NCI-H2196 (cell line): Measurements from ENCODE around the gene ELL.

Source experiments
- DNase-seq: peaks from one replicate; lab custom pipeline; 2025; ENCODE audit not compliant: unreplicated experiment; lab: John Stamatoyannopoulos, UW

ELL gene

DNA sequence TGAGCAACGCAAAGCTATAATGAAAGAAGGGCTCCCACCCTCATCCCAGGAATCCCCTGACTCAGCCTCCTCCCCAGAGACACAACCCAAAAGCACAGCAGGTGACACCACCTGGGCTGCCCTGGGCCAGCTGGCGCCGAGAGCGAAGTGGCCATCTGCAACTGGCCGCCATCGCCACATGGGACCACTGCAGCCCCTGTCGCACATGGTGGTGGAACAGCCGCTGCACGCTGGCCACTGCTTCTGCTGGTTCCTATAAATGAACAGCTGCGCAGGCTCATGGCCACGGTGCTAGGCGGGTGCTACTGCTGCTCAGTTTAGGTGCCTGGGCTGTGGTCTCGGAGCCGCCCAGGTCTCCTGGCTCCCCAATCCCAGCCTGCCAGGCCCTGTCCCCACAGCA is 72.3 kb downstream of the ELL start:
- no peak for DNase-seq

DNA sequence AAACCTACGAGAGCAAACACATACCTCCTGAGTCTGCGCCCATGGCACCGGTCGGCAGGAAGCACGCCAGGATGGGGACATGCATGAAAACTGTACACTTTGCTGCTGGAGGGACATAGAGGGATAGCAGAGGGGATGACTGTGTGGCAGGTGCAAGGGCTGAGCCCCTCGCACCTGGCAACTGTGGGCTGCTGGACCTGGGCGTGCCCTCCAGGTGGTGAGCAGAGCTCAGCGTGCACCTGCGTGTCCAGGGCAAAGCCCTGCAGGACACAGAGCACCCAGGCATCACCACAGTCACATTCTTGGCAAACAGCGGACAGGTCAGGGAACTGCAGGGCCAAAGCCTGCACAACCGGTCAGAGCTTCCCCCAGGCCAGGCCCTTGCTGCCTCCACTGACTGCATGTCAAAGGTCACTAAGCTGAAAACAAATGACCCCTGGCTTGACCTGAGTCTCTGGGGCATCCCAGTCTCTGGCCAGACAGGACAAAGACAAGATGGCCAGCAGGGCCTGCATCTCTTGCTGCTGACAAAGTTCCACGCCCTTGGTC is 75.0 kb downstream of the ELL start:
- no peak for DNase-seq

DNA sequence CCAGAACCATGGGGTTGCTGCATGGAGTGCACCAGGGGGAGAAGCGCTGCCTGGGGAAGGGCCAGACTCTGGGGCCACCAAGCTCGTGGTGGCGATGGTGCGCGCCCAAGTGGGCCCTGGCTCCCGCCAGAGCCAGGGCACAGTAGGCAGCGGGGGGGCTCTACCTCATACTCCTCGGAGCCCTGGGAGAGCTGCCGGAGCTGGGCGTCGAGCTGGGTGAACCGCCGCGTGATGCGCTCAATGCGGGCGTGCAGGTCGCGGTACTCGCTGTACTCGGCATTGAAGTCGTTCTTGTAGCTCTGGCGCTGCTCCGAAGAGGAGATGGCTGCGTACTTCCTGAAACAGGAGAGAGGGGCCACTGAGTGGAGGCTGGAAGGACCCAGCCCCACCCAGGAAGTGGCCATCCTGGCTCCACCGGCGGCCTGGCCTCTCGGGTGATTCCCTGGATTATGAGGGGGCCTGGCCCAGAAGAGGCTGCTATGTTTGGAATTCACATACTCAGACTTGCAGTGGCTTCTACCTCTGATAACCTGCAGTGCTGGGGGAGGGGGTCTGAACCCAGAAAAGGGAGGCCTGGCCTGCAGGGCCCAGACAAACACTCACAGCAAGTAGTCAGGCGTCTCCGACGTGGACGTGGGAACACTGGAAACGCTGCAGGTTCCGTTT is 75.6 kb downstream of the ELL start:
- DNase-seq, result no peak

DNA sequence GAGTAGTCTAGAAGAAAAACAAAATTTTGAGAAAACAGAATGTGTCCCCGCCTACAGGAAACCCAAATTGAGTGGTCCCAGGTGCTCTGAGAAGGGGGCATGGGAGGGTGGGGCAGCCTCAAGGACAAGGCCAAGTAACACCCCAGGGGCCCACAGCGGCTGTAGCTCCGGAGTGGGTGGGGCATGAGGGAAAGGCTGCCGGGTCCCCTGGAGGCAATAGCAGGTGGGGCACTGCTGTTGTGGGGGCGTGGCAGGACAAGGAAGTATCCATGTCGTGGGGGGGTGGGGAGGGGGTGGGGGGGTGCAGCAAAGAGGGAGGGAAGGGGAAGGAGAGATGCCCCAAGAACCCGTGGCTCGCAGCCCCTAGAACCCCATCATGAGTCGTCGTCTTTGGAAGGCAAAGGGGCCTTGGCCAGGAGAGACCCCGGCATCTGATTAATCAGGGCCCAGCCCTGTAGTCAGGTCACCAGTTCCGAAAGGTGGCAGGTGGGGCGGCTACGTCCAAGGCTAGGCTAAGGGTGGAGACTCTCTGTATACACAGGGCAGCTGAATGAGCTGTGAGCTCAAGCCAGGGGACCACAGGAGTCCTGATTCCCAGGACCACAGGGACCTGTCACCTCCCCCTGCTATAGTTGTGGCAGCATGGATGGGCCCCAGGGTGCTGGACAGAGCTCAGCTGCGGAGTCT is 76.5 kb downstream of the ELL start:
- no peak for DNase-seq

DNA sequence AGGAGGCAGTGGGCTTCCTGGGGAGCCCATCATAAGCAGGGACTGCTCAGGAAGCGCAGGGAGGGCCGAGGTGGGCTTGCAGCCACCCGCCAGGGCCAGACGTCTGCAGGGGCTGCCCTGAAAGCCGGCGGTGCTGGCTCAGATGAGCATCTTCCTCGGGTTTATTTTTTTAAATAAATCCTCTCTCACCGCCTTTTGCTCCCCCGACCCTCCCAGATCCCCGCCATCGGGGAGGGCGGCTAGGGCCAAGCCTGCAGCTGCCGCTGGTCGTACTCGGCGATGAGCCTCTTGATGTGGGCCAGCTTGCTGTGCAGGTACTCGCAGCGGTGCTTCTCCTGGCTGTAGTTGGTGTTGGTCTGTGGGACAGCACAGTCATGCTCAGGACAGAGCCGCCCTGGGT is 77.4 kb downstream of the ELL start:
- DNase-seq, result no peak

DNA sequence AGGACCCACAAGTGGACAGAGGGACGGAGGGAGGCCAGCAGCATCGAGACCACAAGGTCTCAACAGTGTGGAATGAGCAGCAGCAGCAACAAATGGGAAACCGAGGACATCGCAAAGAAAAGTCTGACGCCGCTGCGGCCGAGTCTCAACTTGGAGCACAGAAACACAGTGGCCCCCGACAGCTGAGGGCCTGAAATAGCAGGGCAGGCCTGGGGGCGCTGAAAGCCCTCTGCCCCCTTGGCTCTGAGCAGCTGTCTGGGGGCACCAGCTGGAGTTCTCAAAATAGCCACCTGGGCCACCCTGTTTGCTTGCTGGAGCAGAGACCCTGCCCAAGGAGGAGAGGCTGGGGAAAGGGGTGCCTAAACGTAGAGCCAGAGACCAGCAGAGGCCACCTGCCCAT is 78.0 kb downstream of the ELL start:
- no peak for DNase-seq

DNA sequence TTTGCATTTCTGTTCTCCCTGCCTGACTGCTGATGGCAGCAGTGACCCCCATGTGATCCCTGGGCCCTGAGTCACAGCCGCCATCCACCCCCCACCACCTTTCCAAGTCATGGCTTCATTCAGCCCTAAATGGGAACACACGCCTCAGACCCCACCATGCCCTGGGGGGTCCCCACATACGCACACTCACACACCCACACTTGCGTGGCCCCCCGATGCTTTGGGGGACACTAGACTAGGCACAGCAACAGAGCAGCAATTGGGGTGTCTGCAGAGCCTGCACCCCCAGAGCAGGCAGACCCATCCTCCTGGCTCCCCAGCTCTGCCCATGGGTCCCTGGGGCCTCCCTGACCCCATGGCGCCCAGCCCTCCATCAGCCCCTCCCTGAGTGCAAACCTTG is 78.5 kb downstream of the ELL start:
- DNase-seq, result no peak

DNA sequence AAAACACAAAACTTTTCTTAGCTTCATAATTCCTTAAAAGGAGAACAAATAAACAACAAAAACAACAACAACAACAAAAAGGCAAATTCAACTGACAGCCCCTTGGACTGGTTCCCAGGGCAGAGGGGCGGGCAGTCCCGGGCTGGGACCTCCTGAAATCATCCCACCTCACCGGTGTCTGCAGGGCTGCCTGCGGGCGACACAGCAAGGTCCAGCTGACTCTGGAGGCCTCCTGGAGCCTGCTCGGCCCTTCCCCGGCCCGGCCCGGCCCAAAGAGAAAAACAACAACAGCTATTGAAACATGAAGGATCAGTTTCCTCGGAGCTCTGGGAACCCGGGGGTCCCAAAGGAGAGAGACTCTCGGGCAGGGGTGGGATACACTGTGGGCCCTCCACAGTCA is 78.9 kb downstream of the ELL start:
- no peak for DNase-seq

DNA sequence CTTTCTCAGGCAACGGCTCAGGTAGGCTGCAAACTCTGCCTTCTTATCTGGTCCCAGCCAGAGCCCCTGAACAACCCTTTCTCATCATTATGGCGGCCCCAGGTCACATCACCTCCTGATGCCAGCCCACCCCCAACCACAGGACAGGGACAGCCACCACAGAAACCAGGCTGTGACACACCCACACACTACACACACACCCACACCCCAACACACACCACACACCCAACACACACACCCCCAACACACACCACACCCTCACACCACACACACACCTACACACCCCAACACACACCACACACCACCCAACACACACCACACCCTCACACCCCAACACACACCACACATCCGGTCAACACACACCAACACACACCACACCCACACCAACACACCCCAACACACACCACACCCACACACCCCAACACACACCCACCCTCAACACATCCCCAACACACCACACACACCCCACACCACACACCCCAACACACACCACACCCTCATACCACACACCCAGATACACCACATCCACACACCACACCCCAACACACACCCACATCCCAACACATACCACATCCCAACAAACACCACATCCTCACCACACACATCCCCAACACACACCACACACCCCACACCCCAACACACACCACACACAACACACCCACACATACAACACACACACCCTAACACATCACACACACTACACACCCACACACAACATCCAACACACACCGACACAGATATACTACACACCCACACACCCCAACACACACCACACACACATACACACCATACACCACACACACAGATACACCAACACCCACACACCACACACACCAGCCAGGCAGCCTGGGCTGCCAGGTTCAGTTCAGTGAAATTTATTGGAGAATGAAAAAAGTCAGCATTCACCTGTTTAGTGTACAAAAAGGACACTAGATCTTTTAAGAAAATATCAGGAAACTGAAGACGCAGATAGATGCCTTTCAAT is 79.8 kb downstream of the ELL start:
- DNase-seq, result no peak

DNA sequence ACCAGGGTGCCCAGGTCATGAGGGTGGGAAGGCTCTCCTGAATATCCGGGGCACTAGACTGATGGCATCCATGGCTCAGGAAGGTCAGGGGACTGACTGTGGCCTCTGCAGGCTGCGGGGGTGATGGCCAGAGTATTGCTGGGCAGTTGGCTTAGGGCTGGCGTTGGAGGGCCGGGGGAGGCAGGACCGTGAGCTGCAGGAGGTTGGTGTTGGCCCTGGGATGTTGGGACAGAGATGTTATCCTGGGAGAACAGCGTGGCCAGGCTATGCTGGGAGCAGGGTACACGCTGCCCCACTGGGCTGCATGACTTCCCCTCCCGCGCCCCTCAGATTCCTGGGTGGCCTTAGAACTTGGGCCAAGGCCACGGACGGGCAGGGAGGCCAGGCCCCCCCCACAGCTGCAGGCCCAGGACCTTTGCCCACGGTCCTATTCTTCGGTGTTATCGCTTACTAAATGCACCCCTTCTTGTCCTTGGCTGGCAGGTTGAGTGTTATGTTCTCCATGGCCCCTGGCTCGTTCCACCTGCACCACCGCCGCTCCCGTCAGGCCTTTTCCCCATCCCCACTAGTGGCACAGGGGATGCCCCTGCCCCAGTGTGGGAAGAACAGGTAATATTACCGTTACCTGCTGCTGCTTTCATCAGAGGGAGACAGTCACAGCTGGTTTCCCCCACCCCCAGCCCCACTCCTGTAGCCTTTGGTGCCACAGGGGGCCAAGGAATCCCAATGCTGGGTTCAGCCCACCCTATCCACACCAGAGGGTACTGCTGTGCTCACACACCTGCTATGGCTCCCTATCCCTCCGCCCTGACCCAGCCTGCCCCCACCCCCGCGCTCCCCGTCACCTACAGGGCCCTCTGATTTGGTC is 80.7 kb downstream of the ELL start:
- DNase-seq, result no peak

DNA sequence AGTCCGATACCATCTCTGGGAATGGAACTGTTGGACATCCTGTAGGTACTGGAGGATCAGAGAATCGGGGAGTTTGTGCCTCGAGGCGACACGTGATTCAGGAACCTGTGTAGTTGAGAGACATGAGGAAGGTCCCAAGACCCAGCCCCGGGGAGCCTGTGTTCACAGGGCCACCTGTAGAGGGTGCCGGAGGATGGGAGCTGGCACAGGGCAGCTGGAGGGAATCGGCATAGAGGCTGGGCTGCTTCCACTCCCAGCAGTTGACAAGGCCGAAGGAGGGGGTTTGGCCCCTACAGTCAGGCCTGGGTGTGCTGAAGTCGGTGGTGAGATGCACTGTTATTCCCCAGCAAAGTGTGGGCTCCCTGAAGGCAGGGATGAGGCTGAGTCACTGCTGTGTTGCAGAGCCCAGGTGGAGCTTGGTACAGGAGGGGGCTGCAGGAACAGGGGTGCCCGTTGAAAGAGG is 81.4 kb downstream of the ELL start:
- DNase-seq, result no peak

DNA sequence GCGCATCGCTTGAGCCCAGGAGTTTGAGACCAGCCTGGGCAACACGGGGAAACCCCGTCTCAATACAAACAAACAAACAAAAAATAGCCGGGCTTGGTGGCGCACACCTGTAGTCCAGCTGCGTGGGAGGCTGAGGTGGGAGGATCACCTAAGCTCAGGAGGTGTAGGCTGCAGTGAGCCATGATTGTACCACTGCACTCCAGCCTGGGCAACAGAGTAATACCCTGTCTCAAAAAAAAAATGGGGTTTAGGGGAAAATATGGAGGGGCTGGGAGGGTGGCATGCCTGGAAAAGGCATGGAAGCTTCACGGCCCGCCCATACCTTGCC is 82.0 kb downstream of the ELL start:
- DNase-seq, result no peak

DNA sequence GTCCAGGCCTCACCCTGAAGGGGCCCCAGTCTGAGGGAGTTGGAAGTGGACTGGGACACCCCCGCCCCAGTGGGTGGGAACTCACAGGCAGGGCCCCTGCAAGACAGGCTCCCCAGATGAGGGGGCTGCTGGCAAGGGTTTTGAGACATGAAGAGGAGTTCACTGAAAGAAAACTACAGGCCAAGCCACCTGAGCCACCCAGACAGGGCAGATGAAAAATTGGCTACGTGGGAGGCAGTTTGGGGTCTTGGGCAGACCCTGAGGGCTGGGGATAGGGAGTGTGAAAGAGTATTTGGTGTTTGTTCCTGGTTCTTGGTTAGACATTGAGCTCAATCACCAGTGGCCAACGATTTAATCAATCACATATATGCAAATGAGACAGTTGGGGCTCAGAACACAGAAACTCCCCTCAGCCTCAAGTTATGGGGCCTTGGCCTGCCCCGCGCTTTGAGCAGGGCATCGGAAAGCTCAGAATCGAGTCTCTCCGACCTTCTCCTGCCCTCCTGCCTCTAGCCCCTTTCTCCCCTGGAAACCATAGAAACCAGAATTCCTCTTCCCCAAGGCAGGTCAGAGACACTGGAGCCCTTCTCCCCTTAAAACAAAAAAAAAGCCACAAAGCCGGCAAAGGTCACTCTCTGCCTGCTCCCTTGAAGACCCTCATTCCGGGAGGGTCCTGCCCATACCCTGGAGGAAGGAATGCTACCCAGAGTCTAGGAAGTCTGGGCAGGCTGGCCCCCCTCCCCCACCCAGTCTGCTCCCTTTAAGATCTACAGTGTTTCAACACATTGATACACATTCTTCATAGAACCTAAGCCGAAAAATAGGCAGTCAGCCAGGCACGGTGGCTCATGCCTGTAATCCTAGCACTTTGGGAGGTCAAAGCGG is 82.6 kb downstream of the ELL start:
- no peak for DNase-seq

DNA sequence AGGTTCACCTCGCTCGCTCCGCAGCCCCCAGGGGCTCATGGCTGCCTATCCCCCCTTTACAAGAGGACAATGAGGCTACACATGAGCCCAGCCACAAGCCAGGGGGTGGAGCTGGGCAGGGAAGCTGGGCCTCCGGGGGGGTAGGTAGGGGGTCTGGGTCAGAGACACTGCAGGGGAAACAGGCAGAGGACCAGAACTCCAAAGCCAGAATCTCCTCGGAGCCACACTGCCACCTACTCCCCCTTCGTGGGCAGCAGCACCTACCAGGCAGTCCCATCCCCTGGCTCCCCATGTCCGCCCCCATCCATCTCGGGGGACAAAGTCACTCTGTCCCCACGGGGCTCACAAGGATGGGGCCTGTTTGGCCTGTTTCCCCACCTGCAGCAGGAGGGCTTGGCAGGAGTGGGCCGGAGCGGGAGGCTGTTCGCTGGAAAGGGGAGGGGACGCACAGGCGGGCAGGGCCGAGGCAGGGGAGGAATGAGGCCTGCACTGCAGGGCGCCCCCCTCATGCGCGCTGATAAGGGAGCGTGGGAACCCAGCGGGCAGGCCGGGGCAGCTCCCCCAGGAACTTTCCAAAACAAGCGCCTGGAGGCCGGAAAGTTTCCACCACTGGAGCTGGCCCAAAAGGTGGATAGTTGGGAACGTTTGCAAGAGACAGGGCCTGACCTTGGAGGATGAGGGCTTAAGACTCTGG is 83.4 kb downstream of the ELL start:
- no peak for DNase-seq

DNA sequence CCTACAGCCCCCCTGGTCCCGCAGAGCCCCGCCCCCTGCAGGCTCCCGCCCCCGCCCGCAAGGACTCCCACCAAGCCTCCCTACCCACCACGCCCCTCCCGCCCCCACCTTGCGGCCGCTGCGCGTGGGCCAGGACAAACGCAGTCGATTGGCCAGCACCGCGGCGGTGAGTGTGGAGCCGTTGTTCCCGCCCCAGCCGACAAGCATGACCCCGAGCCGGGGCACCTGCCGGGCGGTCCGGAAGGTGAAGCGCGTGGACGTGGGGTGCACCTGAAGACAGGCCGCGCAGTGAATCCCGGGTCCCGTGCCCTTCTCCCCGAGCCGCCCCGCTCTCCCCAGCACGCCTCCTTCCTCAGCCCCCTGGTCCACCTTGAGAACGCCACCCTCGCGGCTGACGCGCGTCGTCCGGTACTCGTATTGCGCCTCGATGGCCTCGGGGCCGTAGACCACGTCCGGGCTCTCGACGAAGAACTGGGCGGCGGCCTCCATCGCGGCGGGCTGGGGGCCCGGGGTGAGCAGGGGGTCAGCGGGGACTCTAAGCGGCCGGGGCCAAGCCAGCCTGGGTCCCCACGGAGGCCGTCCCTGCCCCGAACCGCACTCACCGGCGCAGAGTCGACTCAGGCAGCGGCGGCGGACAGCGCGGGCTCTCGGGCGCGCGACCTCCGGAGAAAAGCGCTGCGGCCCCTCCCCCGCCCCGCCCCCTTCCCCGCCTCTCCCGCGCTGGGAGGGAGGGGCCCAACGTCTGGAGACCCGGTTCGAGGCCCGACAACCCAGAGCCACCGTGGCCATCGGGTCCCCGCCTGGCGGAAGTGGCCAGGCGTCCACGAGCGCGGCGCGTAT is 84.2 kb downstream of the ELL start, which contains the start of gene ISYNA1:
Gene ISYNA1 (minus strand): TSS at position 643 of the 840 bp plus-strand sequence. CDS start 154 bp downstream, at position 489.
- DNase-seq, result peak; percentile 65

DNA sequence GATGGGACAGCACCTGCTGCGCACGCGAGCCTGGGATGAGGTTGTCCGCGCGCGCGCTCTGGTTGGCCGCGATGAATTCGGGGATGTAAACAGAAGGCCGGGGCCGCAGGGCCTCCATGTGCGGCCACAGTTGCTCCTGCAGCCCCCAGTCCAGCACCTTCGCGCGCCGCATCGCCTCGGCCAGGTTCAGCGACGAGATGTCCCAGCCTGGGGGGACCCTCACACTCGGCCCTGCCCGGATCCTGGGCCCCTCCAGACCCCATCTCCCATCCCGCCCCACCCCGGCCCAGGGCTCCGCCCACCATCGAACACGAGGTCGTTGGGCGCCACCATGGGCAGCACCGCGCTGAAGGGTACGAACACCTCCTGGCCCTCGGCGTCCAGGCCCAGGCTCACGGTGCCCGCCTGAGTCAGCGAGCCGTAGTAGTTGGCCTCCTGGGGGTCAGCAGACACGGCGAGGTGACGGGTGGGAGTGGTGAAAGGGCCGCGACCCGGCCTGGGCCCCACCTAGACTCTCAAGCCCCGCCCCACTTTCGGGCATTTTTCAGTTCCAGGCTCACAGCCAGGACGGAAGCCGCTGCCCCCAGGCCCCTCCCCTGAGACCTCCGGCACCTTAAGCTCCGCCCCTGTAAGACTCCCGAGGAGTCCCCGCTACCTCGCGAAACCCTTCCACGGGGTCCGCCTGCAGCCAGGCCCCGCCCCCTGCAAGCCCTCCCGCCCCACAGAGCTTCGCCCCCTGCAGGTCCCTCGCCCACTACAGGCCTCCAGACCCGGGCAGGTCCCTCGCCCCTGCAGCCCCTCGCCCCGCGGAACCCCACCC is 85.0 kb downstream of the ELL start:
- peak; percentile 72 for DNase-seq
